NT2/D1 (cell line): ENCODE results near the gene NLRP6.

Experiments used
- YY1 ChIP-seq: IDR thresholded peaks from 2 replicates; pipeline ENCODE4 v1.6.1; 2011; ENCODE audit not compliant: insufficient read length, insufficient read depth
- ZNF274 ChIP-seq: IDR thresholded peaks from 2 replicates; pipeline ENCODE4 v1.6.1; 2011; ENCODE audit warnings: mild to moderate bottlenecking, low read depth, low read length

GRCh38 chr11:250740-251299 lies 27.4 kb upstream of the NLRP6 start:
- no peak for TF ChIP-seq ZNF274
- no peak for TF ChIP-seq YY1
